Measurements from ENCODE around the gene SATB2.

GRCh38 chr2:199342334-199342733 lies 115.4 kb downstream of the SATB2 start:
- TF ChIP-seq CDX4 (CRISPR knock-in tag; IDR thresholded peaks at IDR 0.05; ENCODE audit: borderline replicate concordance) (no peak), USF1 (CRISPR knock-in tag; IDR thresholded peaks at IDR 0.05) (no peak), CTCF (IDR thresholded peaks at IDR 0.05) (no peak), USF2 (CRISPR knock-in tag; IDR thresholded peaks at IDR 0.05) (no peak), TCF7 (CRISPR knock-in tag; IDR thresholded peaks at IDR 0.05; ENCODE audit: low read depth) (no peak), RELA (CRISPR knock-in tag; IDR thresholded peaks at IDR 0.05; ENCODE audit: borderline replicate concordance) (no peak), ATF1 (CRISPR knock-in tag; IDR thresholded peaks at IDR 0.05) (no peak), ZNF281 (CRISPR knock-in tag; IDR thresholded peaks at IDR 0.05) (no peak), ZNF532 (CRISPR knock-in tag; IDR thresholded peaks at IDR 0.05; ENCODE audit: borderline replicate concordance) (no peak), ATF2 (CRISPR knock-in tag; IDR thresholded peaks at IDR 0.05; ENCODE audit: borderline replicate concordance, low read depth) (no peak), NR3C1 (CRISPR knock-in tag; conservative IDR thresholded peaks at IDR 0.05; ENCODE audit: low read depth) (no peak), NFE2L1 (CRISPR knock-in tag; IDR thresholded peaks at IDR 0.05) (no peak), E2F1 (CRISPR knock-in tag; IDR thresholded peaks at IDR 0.05) (no peak), ATF3 (CRISPR knock-in tag; conservative IDR thresholded peaks at IDR 0.05) (no peak)

All from WTC11 (cell line).